IMR-90 (cell line): ENCODE results near the gene ISCA2. TPM values are rescaled to one million over a fixed set of nuclear protein-coding genes. Genes with fewer than 3 reads are reported as not detected.

Experiments
- ATAC-seq: fragments of 200-7000 bp; cut with Tn5 transposase; 2 replicates; pipeline ENCODE4 v1.9.1; 2020; ENCODE audit warnings: low read depth, mild to moderate bottlenecking, moderate library complexity
- BruUV-seq: library from RNA; stranded (reverse); fragments of 400-500 nt; replicated peaks from 2 replicates; lab custom pipeline; 2021; lab: Mats Ljungman, UMichigan
- CTCF ChIA-PET: fragments of 300-600 bp; formaldehyde crosslinking; extraction: SDS; loops from one replicate; lab custom pipeline; 2021; ENCODE audit warnings: antibody characterized with exemption; lab: Yijun Ruan, JAX
- POLR2A ChIA-PET: fragments of 300-600 bp; sonication (Branson Sonifier 250); formaldehyde crosslinking; loops from one replicate; lab custom pipeline; 2022; ENCODE audit warnings: antibody characterized with exemption; ENCODE audit not compliant: unreplicated experiment; lab: Charles Lee
- DNase-seq: peaks from one replicate; pipeline ENCODE4 v3.0.0; 2013
- H2AFZ ChIP-seq: replicated peaks from 2 replicates; pipeline ENCODE3; 2013; ENCODE audit warnings: low read length, mild to moderate bottlenecking; ENCODE audit not compliant: poor library complexity
- H2AK5ac ChIP-seq: 2 replicates; pipeline ENCODE4 v1.6.1; 2013; ENCODE audit warnings: low read depth, low read length, inconsistent platforms
- H2AK9ac ChIP-seq: replicated peaks from 2 replicates; pipeline ENCODE3; 2013; ENCODE audit warnings: mild to moderate bottlenecking, low read depth, low read length, moderate library complexity; ENCODE audit not compliant: poor library complexity
- H2BK120ac ChIP-seq: 2 replicates; pipeline ENCODE4 v1.6.1; 2013; ENCODE audit warnings: low read depth, low read length, inconsistent platforms
- H2BK15ac ChIP-seq: 3 replicates; pipeline ENCODE4 v1.6.1; 2013; ENCODE audit warnings: low read depth, low read length, inconsistent platforms
- H2BK20ac ChIP-seq: 2 replicates; pipeline ENCODE4 v1.6.1; 2013; ENCODE audit warnings: low read depth, mild to moderate bottlenecking, inconsistent platforms, low read length, moderate library complexity
- H2BK5ac ChIP-seq: 2 replicates; pipeline ENCODE4 v1.6.1; 2013; ENCODE audit warnings: mild to moderate bottlenecking, low read depth, low read length, inconsistent platforms; ENCODE audit not compliant: poor library complexity, severe bottlenecking
- H3K14ac ChIP-seq: replicated peaks from 2 replicates; pipeline ENCODE4 v1.6.1; 2013; ENCODE audit warnings: low read depth, low read length, inconsistent platforms
- H3K18ac ChIP-seq: 2 replicates; pipeline ENCODE4 v1.6.1; 2013; ENCODE audit warnings: low read depth, low read length, control low read depth
- H3K23ac ChIP-seq: 2 replicates; pipeline ENCODE4 v1.6.1; 2013; ENCODE audit warnings: low read depth, low read length, inconsistent platforms
- H3K27ac ChIP-seq: 2 replicates; pipeline ENCODE4 v1.5.1; 2013; ENCODE audit warnings: mild to moderate bottlenecking, control low read depth, low read length; ENCODE audit not compliant: insufficient read depth
- H3K27me3 ChIP-seq: 2 replicates; pipeline ENCODE4 v1.6.1; 2013; ENCODE audit warnings: low read length; ENCODE audit not compliant: control insufficient read depth, insufficient read depth
- H3K36me3 ChIP-seq: 2 replicates; pipeline ENCODE4 v1.6.1; 2013; ENCODE audit warnings: low read length, mixed read lengths; ENCODE audit not compliant: control insufficient read depth, insufficient read depth
- H3K4ac ChIP-seq: 2 replicates; pipeline ENCODE4 v1.6.1; 2013; ENCODE audit warnings: low read depth, low read length, inconsistent platforms
- H3K4me1 ChIP-seq: 2 replicates; pipeline ENCODE4 v1.6.1; 2013; ENCODE audit warnings: low read length, mixed read lengths; ENCODE audit not compliant: control insufficient read depth, insufficient read depth
- H3K4me2 ChIP-seq: 2 replicates; pipeline ENCODE4 v1.6.1; 2013; ENCODE audit warnings: low read depth, mild to moderate bottlenecking, control low read depth, low read length, moderate library complexity
- H3K4me3 ChIP-seq: 2 replicates; pipeline ENCODE4 v1.5.1; 2013; ENCODE audit warnings: low read depth, mild to moderate bottlenecking, control low read depth, low read length, moderate library complexity; ENCODE audit not compliant: insufficient read depth
- H3K56ac ChIP-seq: 2 replicates; pipeline ENCODE4 v1.6.1; 2013; ENCODE audit warnings: low read length, inconsistent platforms; ENCODE audit not compliant: insufficient read depth; ENCODE audit errors: extremely low read depth
- H3K79me1 ChIP-seq, 2 experiments: 2 replicates each; pipeline ENCODE4 v1.6.1; 2013; ENCODE audit warnings: low read length in 2 of 2, inconsistent platforms in 1 of 2, low read depth in 1 of 2
- H3K9ac ChIP-seq: 2 replicates; pipeline ENCODE4 v1.6.1; 2013; ENCODE audit warnings: low read depth, low read length, control low read depth
- H3K9me1 ChIP-seq: 2 replicates; pipeline ENCODE4 v1.6.1; 2013; ENCODE audit warnings: low read length, inconsistent platforms; ENCODE audit not compliant: insufficient read depth
- H3K9me3 ChIP-seq: 2 replicates; pipeline ENCODE4 v1.6.1; 2013; ENCODE audit warnings: low read length; ENCODE audit not compliant: control insufficient read depth, insufficient read depth
- H4K20me1 ChIP-seq: 2 replicates; pipeline ENCODE4 v1.6.1; 2013; ENCODE audit warnings: low read length, inconsistent platforms; ENCODE audit not compliant: insufficient read depth
- H4K5ac ChIP-seq: 2 replicates; pipeline ENCODE4 v1.6.1; 2013; ENCODE audit warnings: mild to moderate bottlenecking, low read depth, low read length, control low read depth
- H4K8ac ChIP-seq, 2 experiments: 2 replicates each; pipeline ENCODE4 v1.6.1; 2013; ENCODE audit warnings: low read depth in 2 of 2, low read length in 2 of 2, control low read depth in 1 of 2, inconsistent platforms in 1 of 2
- H4K91ac ChIP-seq: 2 replicates; pipeline ENCODE4 v1.6.1; 2013; ENCODE audit warnings: low read depth, low read length, inconsistent platforms; ENCODE audit not compliant: insufficient read depth
- MAFK ChIP-seq: IDR thresholded peaks from 2 replicates; pipeline ENCODE4 v1.6.1; 2012; ENCODE audit warnings: low read depth, low read length, improper control_type of control experiment
- NFE2L2 ChIP-seq: fragments of 150-350 bp; IDR thresholded peaks from 2 replicates; pipeline ENCODE4 v1.6.1; 2016; ENCODE audit warnings: low read depth, mild to moderate bottlenecking, low read length
- WGBS, 2 experiments: methylation state at CpG; one replicate each; pipeline versions ENCODE4 v1.1.5 to v1.1.7; 2013; ENCODE audit warnings: missing lambda C conversion rate in 2 of 2; ENCODE audit not compliant: insufficient read length in 1 of 2; ENCODE audit errors: extremely low coverage in 2 of 2; 5-methylcytosine and 5-hydroxymethylcytosine counted together
- dilution Hi-C: fragments of 300-500 bp; cut with HindIII; formaldehyde crosslinking; loops from one replicate; pipeline ENCODE4 v1.14.3; 2018; ENCODE audit warnings: low sequenced_read_pairs; ENCODE audit not compliant: unreplicated experiment
- in situ Hi-C: fragments of 300-500 bp; cut with MboI; formaldehyde crosslinking; loops from 3 replicates; pipeline ENCODE4 v1.14.3; 2019; ENCODE audit warnings: low sequenced_read_pairs, inconsistent platforms, mixed read lengths
- intact Hi-C: fragments of 100-400 bp; cut with micrococcal nuclease; formaldehyde crosslinking; loops from 2 replicates; pipeline ENCODE4 v1.10.0; 2022
- polyA plus RNA-seq, 3 experiments: library from polyadenylated mRNA; depleted of rRNA; stranded (reverse); fragments of >200 nt; gene quantifications; 2 replicates each; pipeline ENCODE4 v1.2.3, GENCODE V29; 2012; ENCODE audit warnings: low replicate concordance in 1 of 3
- total RNA-seq: library from RNA; depleted of rRNA; stranded (reverse); fragments of >200 nt; gene quantifications from 2 replicates; pipeline ENCODE4 v1.2.3, GENCODE V29; 2012

The ISCA2 gene
- total and polyA plus RNA-seq, 2 of the 4 experiments (the other 2 are of a cell fraction), result 5.4 to 25.7 TPM

- no peak overlapping the region for H3K23ac ChIP-seq
- peak overlapping the region; percentile 69; the same call in 1 of the 2 replicates for H2BK20ac ChIP-seq
- H3K36me3 ChIP-seq, result peaks cover 16% of the 10 kb centered on the region
- H3K9me3 ChIP-seq, result no peaks in the 10 kb centered on the region
- H3K18ac ChIP-seq, result no peak overlapping the region
- peak overlapping the region; percentile 56 for H3K4ac ChIP-seq
- TF ChIP-seq NFE2L2 (peak; percentile 65), MAFK (no peak)
- peak overlapping the region; percentile 40 for H2AFZ ChIP-seq
- H3K27me3 ChIP-seq, result no peaks in the 10 kb centered on the region
- no peak overlapping the region for H3K14ac ChIP-seq
- ATAC-seq, result peak; percentile 83
- CTCF ChIA-PET, result no interaction called here
- H3K79me1 ChIP-seq, result peaks cover 0 to 7% of the 10 kb centered on the region in 2 experiments; a peak in 1 of 4 replicates
- 0 out of 2 replicates have a peak overlapping the region, but pooled peaks have one; percentile 55 for H4K91ac ChIP-seq
- peaks cover 31% of the 10 kb centered on the region for H3K9me1 ChIP-seq
- peak overlapping the region; percentile 93 for H2AK5ac ChIP-seq
- peaks cover 17% of the 10 kb centered on the region for H3K4me1 ChIP-seq
- H3K9ac ChIP-seq, result no peak overlapping the region
- no peak overlapping the region for H3K4me3 ChIP-seq
- H4K8ac ChIP-seq, result peak overlapping the region in 1 of 2 experiments; percentile 38; a peak in 1 of 4 replicates
- H3K4me2 ChIP-seq, result no peak overlapping the region
- BruUV-seq, result no TSS peak
- no peak overlapping the region for H3K27ac ChIP-seq
- no peak overlapping the region; the same call in 2 of the 3 replicates for H2BK15ac ChIP-seq
- H2BK5ac ChIP-seq, result peak overlapping the region; percentile 47
- peak overlapping the region; percentile 86 for H2AK9ac ChIP-seq
- POLR2A ChIA-PET, result no interaction called here
- peak overlapping the region; percentile 39; the same call in 1 of the 2 replicates for H4K5ac ChIP-seq
- in situ Hi-C loops, result no loop called here
- intact Hi-C loops, result no loop called here
- dilution Hi-C loops, result no loop called here
- no peaks in the 10 kb centered on the region for H4K20me1 ChIP-seq
- peak overlapping the region; percentile 40; the same call in 1 of the 2 replicates for H2BK120ac ChIP-seq
- H3K56ac ChIP-seq, result no peak overlapping the region
- DNase-seq, result peak; percentile 25
- 80% methylated on average over 3 of the region's 12 CpGs; no CpG with 5 or more reads in 1 of the 2 experiments for WGBS, 2 experiments
These were observed 23.0 kb downstream of the ISCA2 start for GRCh38 chr14:74516451-74517160.
